ENCODE measurements around the gene FASLG. TPM values are rescaled to one million over a fixed set of nuclear protein-coding genes. Genes with fewer than 3 reads are reported as not detected.

The FASLG gene
- total RNA-seq (2022; extraction: Qiagen RNA extraction): not detected in 5 replicates

GRCh38 chr1:172658871-172659453, at the start of gene FASLG:
TSS of gene FASLG (plus strand) at chr1:172659103. CDS start at chr1:172659202, 99 bp downstream.

Other genes with a start within 250 kb of the FASLG start
- gene C1orf105, start 238.4 kb upstream of the FASLG start, total RNA-seq (2022; extraction: Qiagen RNA extraction): 0.15 TPM in 1 of 5 replicates, not detected in the others
- gene PIGC, start 215.0 kb upstream of the FASLG start, total RNA-seq (2022; extraction: Qiagen RNA extraction): 32.4 to 38.2 TPM (median 37.7 TPM) in 5 replicates
- 8.4 to 10.7 TPM (median 9.4 TPM) in 5 replicates for gene SUCO, start 126.0 kb upstream of the FASLG start, total RNA-seq (2022; extraction: Qiagen RNA extraction)

Measured in A549 treated with AZD2906 at 1 μM for 4 hours (cell line).